Measurements from ENCODE around the gene LDLRAD4.

The LDLRAD4 gene

DNA sequence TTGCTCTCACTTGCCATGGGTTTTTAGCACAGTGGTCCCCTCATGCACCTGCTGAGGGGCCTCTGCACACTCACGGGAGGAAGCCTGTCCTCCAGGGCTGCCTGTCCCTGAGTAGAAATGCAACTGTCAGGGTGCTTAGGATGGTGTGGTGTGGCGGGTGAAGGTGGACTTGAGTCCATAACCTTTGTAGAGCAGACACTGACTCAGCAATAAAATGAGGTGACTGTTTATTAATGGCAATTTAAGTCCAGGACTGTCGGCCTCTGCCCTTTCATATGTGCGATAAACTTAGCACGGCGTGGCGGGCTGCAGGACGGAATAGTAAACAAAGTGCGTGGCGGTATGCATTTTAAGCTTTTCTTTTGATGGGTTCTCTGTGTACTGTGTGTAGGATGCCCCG is 188.2 kb downstream of the LDLRAD4 start:
- DNase-seq (ENCODE audit: low read depth), result no peak

GRCh38 chr18:13407484-13407883 is 188.9 kb downstream of the LDLRAD4 start:
- no peak for DNase-seq (ENCODE audit: low read depth)

DNA sequence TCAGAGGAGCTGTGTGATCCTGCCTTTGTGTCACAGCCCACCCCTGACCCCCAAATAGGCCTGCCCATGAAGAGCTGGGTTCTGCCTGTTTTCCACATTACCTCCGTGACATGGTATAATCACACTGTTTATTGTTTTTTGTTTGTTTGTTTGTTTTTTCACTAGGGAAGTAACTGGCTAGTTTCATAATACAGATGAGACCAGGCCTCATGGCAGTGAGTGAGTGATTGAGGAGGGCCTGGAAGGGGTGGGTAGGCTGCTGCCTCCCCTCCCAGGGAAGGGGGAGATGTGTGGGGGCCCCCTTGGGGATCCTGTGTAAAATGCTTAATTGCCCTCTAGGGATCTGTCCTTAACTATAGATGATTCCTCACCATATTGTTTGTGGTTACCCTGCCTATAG is 190.5 kb downstream of the LDLRAD4 start:
- no peak for DNase-seq (ENCODE audit: low read depth)

GRCh38 chr18:13409997-13410396 is 191.4 kb downstream of the LDLRAD4 start:
- no peak for DNase-seq (ENCODE audit: low read depth)

- DNase-seq (ENCODE audit: low read depth), result no peak
Measured at GRCh38 chr18:13410471-13410870, 191.9 kb downstream of the LDLRAD4 start.

DNA sequence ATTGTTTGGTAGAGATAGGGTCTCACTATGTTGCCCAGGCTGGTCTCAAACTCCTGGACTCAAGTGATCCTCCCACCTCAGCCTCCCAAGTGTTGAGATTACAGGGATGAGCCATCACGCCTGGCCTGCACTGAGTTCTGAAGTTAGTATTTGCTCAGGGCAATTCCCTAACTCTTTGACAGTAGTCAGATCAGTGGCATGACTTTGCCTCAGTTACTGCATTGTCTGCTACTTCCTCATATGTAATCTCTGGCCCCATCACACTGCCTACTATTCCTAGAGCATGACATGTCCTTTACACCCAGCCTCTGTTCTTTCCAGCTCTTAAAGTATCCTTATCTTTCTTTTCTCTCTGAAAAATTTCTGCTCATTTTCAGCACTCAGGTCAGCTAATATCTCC is 193.5 kb downstream of the LDLRAD4 start:
- DNase-seq (ENCODE audit: low read depth), result no peak

DNA sequence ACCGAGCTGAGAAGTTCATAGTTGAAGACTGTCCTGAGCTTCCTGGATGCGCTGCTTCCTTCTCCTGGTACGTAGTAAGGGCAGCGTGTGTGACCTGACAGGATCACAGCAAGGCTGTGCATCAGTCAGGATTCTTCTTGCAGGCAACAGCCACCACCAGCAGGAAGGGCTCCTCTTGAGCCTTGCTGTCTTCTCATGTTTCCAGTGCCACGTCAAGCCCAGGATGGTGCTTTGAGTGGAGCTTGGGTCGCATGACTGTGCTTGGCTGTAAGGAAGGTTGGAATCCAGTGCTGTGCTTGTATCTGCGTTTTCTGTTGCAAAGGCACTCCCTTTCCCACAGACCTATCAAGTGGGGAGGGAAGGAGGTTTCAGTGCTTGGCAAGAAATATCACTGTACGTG is 194.3 kb downstream of the LDLRAD4 start:
- no peak for DNase-seq (ENCODE audit: low read depth)

DNA sequence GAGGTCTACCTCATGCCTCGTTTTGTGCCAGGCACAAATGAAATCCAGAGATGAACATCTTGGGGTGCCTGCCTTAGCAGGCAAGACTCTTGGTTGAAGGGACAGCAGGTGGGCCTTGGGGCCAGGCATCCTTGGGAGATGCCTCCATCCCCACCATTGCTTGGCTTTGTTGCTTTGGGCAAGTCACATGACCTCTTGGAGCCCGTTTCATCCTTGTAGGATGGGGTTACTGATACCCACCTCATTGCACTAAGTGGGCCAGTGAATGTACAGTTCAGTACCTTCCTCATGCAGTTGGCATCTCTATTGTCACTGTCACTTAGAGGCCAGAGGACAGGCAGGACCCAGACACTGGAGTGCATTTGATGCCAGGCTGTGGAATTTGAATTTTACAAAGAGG is 195.5 kb downstream of the LDLRAD4 start:
- DNase-seq (ENCODE audit: low read depth), result no peak

DNA sequence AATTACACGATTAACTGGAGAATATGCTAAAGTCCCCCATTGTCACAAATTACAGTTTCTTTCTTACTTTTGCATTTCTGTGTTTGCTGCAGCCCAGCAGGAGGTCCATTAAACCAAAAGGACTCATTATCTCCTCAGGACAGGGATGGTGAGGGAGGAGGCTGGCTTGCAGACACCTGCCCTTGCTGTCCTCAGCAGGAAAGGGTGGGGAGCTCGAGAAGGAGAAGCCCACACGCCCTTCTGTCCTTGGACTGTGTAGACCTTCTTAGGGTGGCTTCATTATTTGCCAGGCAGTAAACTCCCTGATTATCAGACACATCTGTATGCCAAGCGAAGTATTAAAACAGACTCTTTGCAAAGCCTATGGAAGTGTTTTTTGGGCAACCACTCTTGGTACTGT is 196.0 kb downstream of the LDLRAD4 start:
- DNase-seq (ENCODE audit: low read depth), result no peak

GRCh38 chr18:13415736-13416135 is 197.2 kb downstream of the LDLRAD4 start:
- no peak for DNase-seq (ENCODE audit: low read depth)

DNA sequence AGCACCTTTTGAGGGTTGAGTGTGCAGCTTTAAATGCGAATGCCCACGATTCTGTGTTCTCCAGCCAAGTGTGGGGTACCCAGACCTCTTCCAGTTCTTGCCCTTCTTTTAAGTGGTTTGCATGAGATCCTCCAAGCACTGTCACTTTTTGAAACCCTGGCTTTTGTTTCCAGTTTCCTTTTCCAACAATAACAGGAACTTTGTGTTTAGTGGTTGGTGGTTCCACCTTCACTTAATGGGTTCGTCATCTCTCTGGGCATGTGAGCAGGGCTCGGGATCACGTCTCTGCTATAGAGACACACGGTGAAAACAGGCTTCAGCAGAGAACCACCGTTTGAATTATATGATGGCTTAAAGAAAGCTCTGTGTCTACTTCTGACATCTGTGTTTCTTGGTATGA is 197.6 kb downstream of the LDLRAD4 start:
- DNase-seq (ENCODE audit: low read depth), result no peak

DNA sequence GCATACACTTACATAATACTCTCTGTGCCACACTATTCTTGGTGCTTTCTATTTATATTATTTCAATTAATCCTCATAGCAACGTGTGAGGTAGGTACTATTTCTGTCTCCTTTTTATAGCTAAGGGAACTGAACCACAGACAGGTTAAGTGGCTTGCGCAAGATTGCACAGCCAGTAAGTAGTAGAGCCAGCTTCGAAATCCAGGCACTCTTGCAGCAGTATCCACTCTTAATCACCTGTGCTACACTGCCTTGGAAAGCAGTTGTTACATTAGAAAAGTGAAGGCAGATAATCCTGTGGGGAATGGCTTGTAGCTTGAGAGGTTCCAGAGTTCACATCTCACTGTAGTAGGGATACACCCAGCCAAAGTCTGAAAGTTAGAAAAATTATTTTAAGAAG is 198.3 kb downstream of the LDLRAD4 start:
- no peak for DNase-seq (ENCODE audit: low read depth)

DNA sequence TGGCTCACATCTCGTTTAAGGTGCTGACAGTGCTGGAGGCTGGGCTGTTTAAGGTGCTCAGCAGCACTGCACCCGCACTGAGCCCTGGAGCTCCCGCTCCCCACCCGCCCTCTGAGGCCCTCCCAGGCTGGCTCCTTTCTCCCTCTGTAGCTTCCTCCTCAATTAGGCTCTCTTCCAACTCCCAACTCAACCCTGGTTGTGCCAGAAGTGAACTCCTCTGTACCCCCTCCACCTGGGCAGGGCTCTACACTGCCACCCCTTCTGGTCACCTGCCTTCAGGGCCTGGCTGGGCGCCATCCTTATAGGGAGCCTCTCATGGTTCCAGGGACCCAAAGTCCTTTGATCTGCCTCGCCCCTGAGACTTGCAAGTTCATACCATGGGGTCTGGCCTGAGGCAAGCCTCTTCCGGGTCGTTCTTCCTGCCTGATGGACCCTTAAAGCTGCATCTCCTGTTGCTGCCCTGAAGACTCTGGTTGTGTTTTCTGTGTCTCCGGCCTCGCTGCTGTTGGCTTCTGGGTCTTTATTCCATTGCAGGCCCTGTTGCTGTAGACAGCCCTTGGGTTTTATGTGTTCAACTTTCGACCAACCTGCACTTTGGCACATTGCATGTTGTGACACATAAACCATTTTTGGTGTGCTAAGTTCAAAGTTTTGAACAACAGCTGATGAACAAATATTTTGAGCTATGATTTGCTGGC is 199.6 kb downstream of the LDLRAD4 start:
- DNase-seq (ENCODE audit: low read depth), result no peak

DNA sequence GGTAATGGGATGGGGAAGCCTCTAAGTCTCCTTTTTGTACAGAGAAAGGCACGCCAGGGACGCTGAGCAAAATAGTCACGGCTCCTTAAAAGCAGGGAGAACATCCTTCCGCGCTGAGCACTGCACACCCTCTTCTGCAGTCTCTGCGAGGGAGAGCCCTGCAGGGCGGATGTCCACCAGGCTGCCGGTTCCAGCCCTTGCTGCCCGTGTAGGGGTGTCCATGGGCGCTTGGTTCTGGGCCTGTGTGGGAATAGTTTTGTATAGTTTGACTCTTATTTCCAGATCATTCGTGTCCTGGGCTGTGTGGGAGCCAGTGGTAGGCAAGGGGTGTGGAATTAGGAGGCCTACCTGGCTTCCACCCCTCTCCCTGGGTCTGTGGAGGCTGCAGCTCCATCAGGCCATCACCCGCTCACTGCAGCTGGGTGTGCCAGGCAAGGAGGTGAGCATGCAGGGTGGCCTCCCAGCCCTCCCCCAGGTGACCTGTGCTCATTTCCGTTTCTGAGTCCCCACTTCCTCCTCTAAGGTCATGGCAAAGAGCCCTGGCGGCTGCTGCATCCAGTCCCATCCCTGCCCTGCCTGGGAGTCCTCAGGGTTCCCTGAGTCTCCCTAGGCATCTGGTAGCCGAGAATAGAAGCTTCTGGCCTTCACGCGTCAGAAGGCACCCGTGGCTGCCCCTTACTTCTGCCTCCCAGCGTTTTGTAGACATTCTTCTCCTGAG is 202.6 kb downstream of the LDLRAD4 start:
- no peak for DNase-seq (ENCODE audit: low read depth)

DNA sequence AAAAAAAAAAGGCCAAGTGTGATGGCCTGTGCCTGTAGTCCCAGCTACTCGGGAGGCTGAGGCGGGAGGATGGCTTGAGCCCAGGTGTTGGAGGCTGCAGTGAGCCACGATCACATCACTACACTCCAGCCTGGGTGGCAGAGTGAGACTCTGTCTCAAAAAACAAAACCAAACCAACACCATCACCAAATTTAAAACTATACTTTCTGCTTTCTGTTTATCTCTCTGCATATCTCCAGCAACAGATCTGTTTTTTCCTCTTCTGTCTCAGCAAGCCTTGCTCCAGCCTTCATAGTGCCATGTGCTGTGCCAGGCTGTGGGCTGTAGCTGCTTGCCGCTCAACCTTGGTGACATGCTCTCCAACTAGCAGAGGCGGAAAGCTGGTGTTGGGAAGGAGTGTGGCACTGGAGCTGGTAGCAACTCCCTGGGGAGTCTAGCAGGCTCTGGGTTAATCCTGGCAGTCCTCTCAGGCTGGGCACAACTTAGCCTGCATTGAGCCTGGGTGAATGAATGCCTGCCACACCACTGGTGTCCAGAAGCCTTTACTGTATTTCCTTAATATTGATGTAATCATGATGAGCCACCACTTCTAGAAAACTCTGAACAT is 204.1 kb downstream of the LDLRAD4 start:
- DNase-seq (ENCODE audit: low read depth), result no peak

DNA sequence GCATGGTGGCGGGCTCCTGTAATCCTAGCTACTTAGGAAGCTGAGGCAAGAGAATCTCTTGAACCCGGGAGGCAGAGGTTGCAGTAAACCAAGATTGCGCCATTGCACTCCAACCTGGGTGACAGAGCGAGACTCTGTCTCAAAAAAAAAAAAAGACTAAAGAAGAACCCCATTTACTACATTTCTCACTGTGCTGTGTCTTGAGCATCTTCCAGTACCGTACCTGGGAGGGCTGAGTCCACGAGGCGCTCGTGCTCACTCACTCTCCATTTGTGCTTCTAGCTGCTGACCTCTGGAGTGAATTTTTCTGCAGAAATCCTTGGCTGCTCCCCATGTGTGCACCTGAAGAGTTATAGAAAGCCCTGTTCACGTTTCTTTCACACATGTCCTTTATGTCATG is 204.8 kb downstream of the LDLRAD4 start:
- no peak for DNase-seq (ENCODE audit: low read depth)

GRCh38 chr18:13424363-13424762 is 205.8 kb downstream of the LDLRAD4 start:
- DNase-seq (ENCODE audit: low read depth), result no peak

GRCh38 chr18:13425357-13426091 is 207.0 kb downstream of the LDLRAD4 start:
- no peak for DNase-seq (ENCODE audit: low read depth)

GRCh38 chr18:13427354-13427753 is 208.8 kb downstream of the LDLRAD4 start:
- DNase-seq (ENCODE audit: low read depth), result no peak

DNA sequence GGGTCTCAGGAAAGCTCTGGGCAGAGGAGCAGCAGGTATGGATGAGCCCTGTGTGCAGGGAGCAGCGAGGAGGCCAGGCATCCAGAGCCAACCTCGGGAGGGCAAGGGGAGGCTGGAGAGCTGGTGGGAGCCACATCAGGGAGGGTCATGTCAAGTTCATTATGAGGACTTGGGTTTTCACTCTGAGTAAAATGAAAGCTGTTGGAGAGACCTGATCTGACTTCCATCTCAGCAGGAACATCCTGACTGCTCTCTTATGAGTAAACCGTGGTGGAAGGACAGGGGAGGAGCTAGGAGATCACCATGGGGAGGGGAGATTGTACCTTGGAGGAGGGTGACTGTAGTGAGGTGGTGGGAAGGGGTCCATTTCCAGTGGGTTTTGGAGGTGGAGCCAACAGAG is 209.8 kb downstream of the LDLRAD4 start:
- no peak for DNase-seq (ENCODE audit: low read depth)

- no peak for DNase-seq (ENCODE audit: low read depth)
Measured at GRCh38 chr18:13429016-13429415, 210.5 kb downstream of the LDLRAD4 start.

DNA sequence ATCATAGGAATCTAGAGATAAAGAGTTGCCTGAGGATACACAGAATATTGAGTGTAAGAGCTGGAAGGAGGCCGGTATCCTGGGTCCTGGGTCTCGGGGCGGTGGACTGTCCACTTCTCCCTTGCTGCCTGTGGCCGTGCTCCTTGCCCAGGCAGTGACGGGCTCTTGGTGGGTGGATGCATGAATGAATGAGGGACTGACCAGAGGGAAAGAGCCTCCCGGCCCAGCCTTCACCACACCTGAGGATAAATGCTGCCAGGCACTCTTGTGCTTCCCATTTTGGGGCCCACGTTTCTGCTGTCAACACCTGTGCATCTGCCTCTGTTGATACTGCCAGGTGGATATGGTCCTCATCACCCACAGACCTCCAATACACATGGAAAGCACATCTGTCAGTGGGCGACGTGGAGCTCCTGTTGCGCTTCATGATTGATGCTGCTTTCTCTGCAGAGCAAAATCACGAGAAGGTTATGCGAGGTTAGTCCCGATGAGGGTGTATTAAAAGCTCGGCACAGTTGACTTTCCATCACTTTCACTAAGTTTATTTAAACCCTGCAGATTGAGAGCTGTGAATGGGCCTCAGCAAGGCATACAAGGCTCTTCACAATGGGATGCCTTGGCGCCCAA is 211.4 kb downstream of the LDLRAD4 start:
- no peak for DNase-seq (ENCODE audit: low read depth)
